ENCODE results near the gene KHDRBS1.
"Not testable (repeated sequence)": the region's sequence is repeated elsewhere in the genome, so short reads cannot be mapped to it uniquely, and the experiment has no call there.

The KHDRBS1 gene

DNA sequence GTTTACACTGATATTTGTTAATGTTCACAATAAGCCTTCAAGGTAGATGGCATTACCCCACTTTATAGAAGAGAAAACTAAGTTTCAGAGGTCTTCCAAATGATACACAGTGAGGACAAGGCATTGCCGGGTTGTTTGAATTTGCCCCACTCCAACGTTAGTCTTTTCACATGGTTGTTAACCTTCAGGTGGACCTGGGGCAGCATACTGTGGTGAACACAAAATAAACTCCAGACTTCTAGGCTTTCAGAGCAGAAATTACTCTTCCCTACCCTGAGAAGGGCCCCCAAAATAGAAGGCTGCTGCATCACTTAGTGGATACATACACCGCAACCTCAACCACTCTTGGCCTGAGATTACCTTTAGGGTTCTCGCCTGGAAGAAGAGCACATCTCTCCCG, 3.4 kb upstream of the KHDRBS1 start:
- Histone ChIP-seq H3K27me3 (ENCODE audit: insufficient read depth, poor library complexity, severe bottlenecking) (no peaks in the 10 kb centered on the region), H3K4me1 (ENCODE audit: insufficient read depth, poor library complexity, severe bottlenecking) (no peaks in the 10 kb centered on the region), H3K27ac (ENCODE audit: poor library complexity, severe bottlenecking) (no peak overlapping the region), H3K36me3 (ENCODE audit: low read depth) (peaks cover 4% of the 10 kb centered on the region), H3K9me3 (ENCODE audit: severe bottlenecking) (no peaks in the 10 kb centered on the region), H3K4me3 (ENCODE audit: severe bottlenecking) (no peak overlapping the region)
- no peak for DNase-seq (ENCODE audit: low spot score)
- TF ChIP-seq, protein P1, sequence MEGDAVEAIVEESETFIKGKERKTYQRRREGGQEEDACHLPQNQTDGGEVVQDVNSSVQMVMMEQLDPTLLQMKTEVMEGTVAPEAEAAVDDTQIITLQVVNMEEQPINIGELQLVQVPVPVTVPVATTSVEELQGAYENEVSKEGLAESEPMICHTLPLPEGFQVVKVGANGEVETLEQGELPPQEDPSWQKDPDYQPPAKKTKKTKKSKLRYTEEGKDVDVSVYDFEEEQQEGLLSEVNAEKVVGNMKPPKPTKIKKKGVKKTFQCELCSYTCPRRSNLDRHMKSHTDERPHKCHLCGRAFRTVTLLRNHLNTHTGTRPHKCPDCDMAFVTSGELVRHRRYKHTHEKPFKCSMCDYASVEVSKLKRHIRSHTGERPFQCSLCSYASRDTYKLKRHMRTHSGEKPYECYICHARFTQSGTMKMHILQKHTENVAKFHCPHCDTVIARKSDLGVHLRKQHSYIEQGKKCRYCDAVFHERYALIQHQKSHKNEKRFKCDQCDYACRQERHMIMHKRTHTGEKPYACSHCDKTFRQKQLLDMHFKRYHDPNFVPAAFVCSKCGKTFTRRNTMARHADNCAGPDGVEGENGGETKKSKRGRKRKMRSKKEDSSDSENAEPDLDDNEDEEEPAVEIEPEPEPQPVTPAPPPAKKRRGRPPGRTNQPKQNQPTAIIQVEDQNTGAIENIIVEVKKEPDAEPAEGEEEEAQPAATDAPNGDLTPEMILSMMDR (IDR thresholded peaks at IDR 0.05; ENCODE audit: poor library complexity, severe bottlenecking), result no peak
- no peak for ATAC-seq (ENCODE audit: low read depth)

DNA sequence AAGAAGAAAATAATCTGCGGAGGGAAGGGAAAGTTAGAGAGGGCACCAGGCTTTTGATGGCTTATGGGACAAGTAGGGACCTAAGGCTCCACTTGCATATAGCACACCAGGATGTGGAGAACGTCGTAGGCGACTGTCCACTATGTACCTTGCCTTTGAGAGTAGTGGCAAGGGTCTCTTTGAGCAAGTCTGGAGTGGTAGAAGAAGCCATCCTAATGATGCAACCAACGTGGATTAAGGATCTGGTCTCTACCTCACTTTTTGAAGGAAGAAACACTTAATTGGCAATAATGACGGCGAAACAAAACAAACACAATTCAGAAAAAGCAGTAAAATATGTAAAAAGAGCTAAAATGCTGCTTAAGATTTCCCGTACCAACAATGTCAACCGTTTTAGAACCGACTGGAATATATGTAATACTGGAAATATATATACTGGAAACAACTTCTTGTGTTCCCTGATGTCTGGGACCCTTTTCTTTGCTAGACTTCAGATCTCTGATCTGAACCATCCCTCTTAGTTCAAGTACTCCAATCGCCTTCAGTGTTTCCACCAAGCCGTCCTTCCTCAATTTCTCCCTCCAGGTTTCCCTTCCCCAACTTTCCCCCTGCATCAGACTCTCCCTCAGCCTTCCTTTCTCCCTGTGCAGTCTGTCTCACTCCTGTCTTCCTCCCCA, 821 bp upstream of the KHDRBS1 start:
- Histone ChIP-seq H3K27me3 (ENCODE audit: insufficient read depth, poor library complexity, severe bottlenecking) (no peaks in the 10 kb centered on the region), H3K36me3 (ENCODE audit: low read depth) (peaks cover 26% of the 10 kb centered on the region), H3K4me3 (ENCODE audit: severe bottlenecking) (peak overlapping the region; percentile 89), H3K9me3 (ENCODE audit: severe bottlenecking) (no peaks in the 10 kb centered on the region), H3K4me1 (ENCODE audit: insufficient read depth, poor library complexity, severe bottlenecking) (peaks cover 14% of the 10 kb centered on the region), H3K27ac (ENCODE audit: poor library complexity, severe bottlenecking) (peak overlapping the region; percentile 87)
- no peak for ATAC-seq (ENCODE audit: low read depth)
- DNase-seq (ENCODE audit: low spot score), result no peak
- TF ChIP-seq, protein P1 (IDR thresholded peaks at IDR 0.05; ENCODE audit: poor library complexity, severe bottlenecking), result no peak

DNA sequence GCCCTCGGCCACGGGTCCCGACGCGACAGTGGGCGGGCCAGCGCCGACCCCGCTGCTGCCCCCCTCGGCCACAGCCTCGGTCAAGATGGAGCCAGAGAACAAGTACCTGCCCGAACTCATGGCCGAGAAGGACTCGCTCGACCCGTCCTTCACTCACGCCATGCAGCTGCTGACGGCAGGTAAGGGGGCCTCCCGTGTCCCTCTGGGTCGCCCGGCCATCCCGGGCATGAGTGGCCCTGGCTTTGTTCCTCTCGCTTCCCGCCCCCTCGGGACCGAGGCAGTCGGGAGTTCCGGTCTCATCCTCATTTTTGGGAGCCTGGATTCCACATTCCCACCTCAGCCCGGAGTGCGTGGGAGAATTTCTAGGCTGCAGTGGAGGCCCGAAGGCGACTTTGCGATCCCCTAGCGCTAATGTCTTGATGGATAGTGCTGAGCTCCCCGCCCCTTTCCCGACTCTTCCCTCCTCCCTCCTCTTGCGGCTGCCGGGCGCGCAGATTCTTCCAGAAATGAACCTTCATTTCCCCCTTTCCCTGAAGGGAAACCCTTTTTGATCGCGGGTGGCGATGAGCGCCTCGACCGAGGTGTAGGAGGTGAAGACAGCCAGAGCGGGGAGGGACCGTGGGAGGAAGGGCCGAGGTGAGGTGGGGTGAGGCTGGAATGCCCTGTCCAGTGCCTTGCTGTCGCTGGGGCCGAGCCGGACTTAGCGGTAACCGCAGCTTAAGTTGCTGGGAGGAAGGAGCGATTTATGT, 705 bp downstream of the KHDRBS1 start:
- Histone ChIP-seq H3K4me1 (ENCODE audit: insufficient read depth, poor library complexity, severe bottlenecking) (peaks cover 22% of the 10 kb centered on the region), H3K36me3 (ENCODE audit: low read depth) (peaks cover 37% of the 10 kb centered on the region), H3K27ac (ENCODE audit: poor library complexity, severe bottlenecking) (peak overlapping the region; percentile 87), H3K27me3 (ENCODE audit: insufficient read depth, poor library complexity, severe bottlenecking) (no peaks in the 10 kb centered on the region), H3K9me3 (ENCODE audit: severe bottlenecking) (no peaks in the 10 kb centered on the region), H3K4me3 (ENCODE audit: severe bottlenecking) (peak overlapping the region; percentile 89)
- ATAC-seq (ENCODE audit: low read depth) (peak; percentile 45), DNase-seq (ENCODE audit: low spot score) (no peak)
- TF ChIP-seq, protein P1 (IDR thresholded peaks at IDR 0.05; ENCODE audit: poor library complexity, severe bottlenecking), result peak; percentile 11

DNA sequence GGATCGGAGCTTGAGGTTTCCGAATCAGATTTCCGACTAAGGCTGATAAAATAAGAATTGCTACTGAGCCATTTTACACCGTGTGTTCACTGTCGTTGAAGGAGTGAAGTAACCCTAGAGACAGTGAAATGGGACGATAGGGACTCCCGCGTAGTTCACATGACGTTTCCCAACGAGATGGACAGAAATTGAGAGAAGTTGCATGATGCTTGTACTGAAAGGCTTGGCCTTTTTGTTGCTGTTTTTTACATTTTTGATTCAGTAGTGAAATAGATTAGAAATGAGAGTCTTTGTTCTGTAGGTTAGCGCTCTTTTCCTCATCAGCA, 1.2 kb downstream of the KHDRBS1 start:
- Histone ChIP-seq H3K27me3 (ENCODE audit: insufficient read depth, poor library complexity, severe bottlenecking) (no peaks in the 10 kb centered on the region), H3K4me3 (ENCODE audit: severe bottlenecking) (peak overlapping the region; percentile 89), H3K4me1 (ENCODE audit: insufficient read depth, poor library complexity, severe bottlenecking) (peaks cover 28% of the 10 kb centered on the region), H3K27ac (ENCODE audit: poor library complexity, severe bottlenecking) (peak overlapping the region; percentile 87), H3K36me3 (ENCODE audit: low read depth) (peaks cover 41% of the 10 kb centered on the region), H3K9me3 (ENCODE audit: severe bottlenecking) (no peaks in the 10 kb centered on the region)
- ATAC-seq (ENCODE audit: low read depth) (0 out of 3 replicates have a peak, but pooled peaks have one; percentile 2), DNase-seq (ENCODE audit: low spot score) (no peak)
- TF ChIP-seq, protein P1 (IDR thresholded peaks at IDR 0.05; ENCODE audit: poor library complexity, severe bottlenecking), result no peak

DNA sequence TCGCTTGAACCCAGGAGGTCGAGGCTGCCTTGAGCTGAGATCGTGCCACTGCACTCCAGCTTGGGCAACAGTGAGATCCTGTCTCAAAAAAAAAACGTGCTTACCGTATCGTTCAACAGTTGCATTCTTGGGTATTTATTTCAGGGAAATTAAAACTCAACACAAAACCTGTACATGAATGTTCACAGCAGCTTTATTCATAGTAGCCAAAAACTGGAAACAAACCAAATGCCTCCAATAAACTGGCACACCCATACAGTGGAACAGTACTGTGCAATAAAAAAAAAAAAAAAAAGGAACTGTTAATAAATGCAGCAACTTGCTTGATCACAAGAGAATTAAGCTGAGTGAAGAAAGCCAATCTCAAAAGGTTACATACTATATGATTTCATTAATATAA, 6.7 kb downstream of the KHDRBS1 start:
- no peak for DNase-seq (ENCODE audit: low spot score)
- no peak overlapping the region for H3K4me3 ChIP-seq (ENCODE audit: severe bottlenecking)
- peaks cover 69% of the 10 kb centered on the region for H3K36me3 ChIP-seq (ENCODE audit: low read depth)
- no peaks in the 10 kb centered on the region for H3K9me3 ChIP-seq (ENCODE audit: severe bottlenecking)
- H3K27ac ChIP-seq (ENCODE audit: poor library complexity, severe bottlenecking), result no peak overlapping the region
- H3K27me3 ChIP-seq (ENCODE audit: insufficient read depth, poor library complexity, severe bottlenecking), result no peaks in the 10 kb centered on the region
- TF ChIP-seq, protein P1 (IDR thresholded peaks at IDR 0.05; ENCODE audit: poor library complexity, severe bottlenecking), result no peak
- peaks cover 30% of the 10 kb centered on the region for H3K4me1 ChIP-seq (ENCODE audit: insufficient read depth, poor library complexity, severe bottlenecking)
- ATAC-seq (ENCODE audit: low read depth), result no peak

DNA sequence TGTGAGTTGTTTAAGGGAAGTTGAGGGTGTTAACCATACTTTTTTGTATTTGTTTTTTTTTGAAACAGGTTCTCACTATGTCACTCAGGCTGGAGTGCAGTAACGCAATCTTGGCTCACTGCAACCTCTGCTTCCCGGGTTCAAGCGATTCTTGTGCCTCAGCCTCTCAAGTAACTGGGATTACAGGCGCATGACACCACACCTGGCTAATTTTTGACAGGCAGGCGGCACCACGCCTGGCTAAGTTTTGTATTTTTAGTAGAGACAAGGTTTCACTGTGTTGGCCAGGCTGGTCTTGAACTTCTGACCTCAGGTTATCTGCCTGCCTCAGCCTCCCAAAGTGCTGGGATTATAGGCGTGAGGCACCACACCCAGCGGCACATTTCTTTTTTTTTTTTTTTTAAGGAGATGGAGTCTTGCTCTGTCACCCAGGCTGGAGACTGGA, 7.9 kb downstream of the KHDRBS1 start:
- H3K36me3 ChIP-seq (ENCODE audit: low read depth), result peaks cover 61% of the 10 kb centered on the region
- H3K27ac ChIP-seq (ENCODE audit: poor library complexity, severe bottlenecking); H3K9me3 ChIP-seq (ENCODE audit: severe bottlenecking); H3K27me3 ChIP-seq (ENCODE audit: insufficient read depth, poor library complexity, severe bottlenecking); ATAC-seq (ENCODE audit: low read depth); DNase-seq (ENCODE audit: low spot score); H3K4me3 ChIP-seq (ENCODE audit: severe bottlenecking): not testable (repeated sequence)
- peaks cover 20% of the 10 kb centered on the region for H3K4me1 ChIP-seq (ENCODE audit: insufficient read depth, poor library complexity, severe bottlenecking)
